ENCODE results near the gene TMEM132D. TPM values are rescaled to one million over a fixed set of nuclear protein-coding genes. Genes with fewer than 3 reads are reported as not detected.

TMEM132D gene
- total and polyA plus RNA-seq, 2 donors (not counting 3 experiments of a cell fraction or from before 2014, with no cell fraction given), result not detected

DNA sequence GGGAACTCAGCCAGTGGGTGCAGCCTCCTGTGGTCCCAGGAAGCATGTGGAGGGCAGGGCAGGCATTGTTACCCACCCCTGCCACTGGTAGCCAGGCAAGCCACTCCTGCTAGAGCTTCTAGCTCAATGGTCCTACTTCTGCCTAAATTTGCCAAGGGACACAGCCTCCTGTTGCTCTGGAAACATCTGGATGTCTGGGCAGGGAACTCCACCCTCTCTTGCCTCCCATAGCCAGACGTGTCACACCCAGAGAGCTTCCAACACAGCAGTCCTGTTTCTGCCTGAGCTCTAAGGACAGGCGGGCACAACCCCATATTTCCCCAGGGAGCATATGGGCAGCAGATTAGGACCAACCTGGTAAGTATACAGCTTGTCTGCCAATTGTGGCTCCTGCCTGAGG is 700.4 kb downstream of the TMEM132D start:
- no peaks in the 10 kb centered on the region for H3K27me3 ChIP-seq (ENCODE audit: control insufficient read depth in 2 of 2, insufficient read depth in 2 of 2, low read length in 2 of 2)
- H3K4me3 ChIP-seq (replicated peaks in 1 of 3; ENCODE audit: insufficient read depth in 1 of 3, low read depth in 1 of 3, low read length in 3 of 3), result no peak overlapping the region
- no peaks in the 10 kb centered on the region for H3K4me1 ChIP-seq (ENCODE audit: control insufficient read depth, extremely low read depth, insufficient read depth, low read length)
- peaks cover 2% of the 10 kb centered on the region for H3K9me3 ChIP-seq (replicated peaks; ENCODE audit: control insufficient read depth, insufficient read depth, low read length)
- dilution Hi-C loops (cut with MboI; ENCODE audit: extremely low pct_ligation_motif_present, low sequenced_read_pairs), result no loop called here
- intact Hi-C loops (cut with micrococcal nuclease), result no loop called here
- CTCF ChIA-PET, result no interaction called here
- H3K36me3 ChIP-seq (ENCODE audit: control insufficient read depth in 2 of 2, extremely low read depth in 1 of 2, insufficient read depth in 2 of 2, low read length in 2 of 2), result no peaks in the 10 kb centered on the region
- H3K4me2 ChIP-seq (ENCODE audit: insufficient read depth, low read length), result no peak overlapping the region
- POLR2A ChIA-PET, result no interaction called here
- H2AFZ ChIP-seq (ENCODE audit: low read depth, low read length), result no peak overlapping the region
- no peaks in the 10 kb centered on the region for H3K9me1 ChIP-seq (replicated peaks; ENCODE audit: control insufficient read depth, extremely low read depth, insufficient read depth, low read length)
- TF ChIP-seq MYC (IDR thresholded peaks at IDR 0.05; ENCODE audit: low read depth, low read length) (no peak), POLR2A (IDR thresholded peaks at IDR 0.05; ENCODE audit: low read depth, low read length) (no peak), FOS (IDR thresholded peaks at IDR 0.05; ENCODE audit: borderline replicate concordance, insufficient read depth, low read length) (no peak), GATA2 (IDR thresholded peaks at IDR 0.05; ENCODE audit: insufficient read depth, insufficient read length, low read depth, low read length) (no peak), JUN (IDR thresholded peaks at IDR 0.05; ENCODE audit: borderline replicate concordance, insufficient read depth, insufficient read length, low read depth) (no peak), EZH2 (IDR thresholded peaks at IDR 0.05; ENCODE audit: borderline replicate concordance, low read depth, low read length, severe bottlenecking) (no peak), CTCF (IDR thresholded peaks at IDR 0.05; ENCODE audit: extremely low read depth in 1 of 2, insufficient read depth in 1 of 2, low read depth in 1 of 2, low read length in 2 of 2) (no peak), POLR2AphosphoS5 (IDR thresholded peaks at IDR 0.05; ENCODE audit: insufficient read depth, low read depth, low read length) (no peak), MAX (IDR thresholded peaks at IDR 0.05; ENCODE audit: insufficient read depth, insufficient read length) (no peak)
- no peak overlapping the region for H3K27ac ChIP-seq (ENCODE audit: insufficient read depth, low read depth, low read length)
- DNase-seq (ENCODE audit: low read depth, low spot score) (no peak), FAIRE-seq (no peak)
- H3K79me2 ChIP-seq (ENCODE audit: control insufficient read depth, insufficient read depth, low read length), result no peaks in the 10 kb centered on the region
- no peak overlapping the region for H3K9ac ChIP-seq (replicated peaks; ENCODE audit: extremely low read depth, insufficient read depth, low read length)
- BruUV-seq (replicated peaks), result no TSS peak
- no peaks in the 10 kb centered on the region for H4K20me1 ChIP-seq (replicated peaks; ENCODE audit: control insufficient read depth, extremely low read depth, insufficient read depth, low read length)
